ENCODE data around the gene JAG1. TPM values are rescaled to one million over a fixed set of nuclear protein-coding genes. Genes with fewer than 3 reads are reported as not detected.
A peak's percentile ranks its signal among the peaks of the same experiment; 100 is the strongest.

JAG1 gene
- total RNA-seq, 1 experiment from 2014 or later: 176 TPM

DNA sequence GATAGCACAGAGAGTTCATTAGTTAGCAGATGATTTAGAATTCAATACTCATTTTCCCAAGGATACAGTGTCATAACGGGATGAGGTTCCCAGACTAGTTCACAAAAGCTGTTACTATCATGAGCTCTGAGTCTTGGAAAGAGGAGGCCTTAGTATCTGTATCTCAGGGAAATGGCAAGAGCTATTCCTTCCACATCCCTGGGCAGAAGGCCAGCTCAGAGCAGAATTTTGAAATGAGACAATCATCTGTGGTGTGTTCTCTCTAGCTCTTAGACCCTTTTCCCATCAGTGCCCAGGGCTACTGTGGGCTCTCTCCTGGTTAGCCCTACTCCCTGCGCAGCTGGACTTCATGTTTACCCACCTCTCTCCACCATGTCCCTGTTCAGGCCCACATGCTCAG, 64.5 kb downstream of the JAG1 start:
- peaks cover 28% of the 10 kb centered on the region for H3K4me1 ChIP-seq (ENCODE audit: insufficient read depth, low read length)
- no peaks in the 10 kb centered on the region for H4K20me1 ChIP-seq (ENCODE audit: low read length)
- no TSS peak for BruUV-seq (replicated peaks)
- H3K9ac ChIP-seq (ENCODE audit: low read length): no peak overlapping the region
- H3K4me3 ChIP-seq (ENCODE audit: low read length): no peak overlapping the region
- no peak overlapping the region for H2AFZ ChIP-seq (ENCODE audit: low read length)
- H3K9me2 ChIP-seq (replicated peaks; ENCODE audit: low read length): no peaks in the 10 kb centered on the region
- DNase-seq (no peak), ATAC-seq (no peak)
- 0 out of 2 replicates have a peak, but pooled peaks cover 6% of the 10 kb centered on the region for H3K79me2 ChIP-seq (ENCODE audit: low read length)
- H3K36me3 ChIP-seq (ENCODE audit: low read depth, low read length): no peaks in the 10 kb centered on the region
- peaks cover 4% of the 10 kb centered on the region for H3F3A ChIP-seq (ENCODE audit: low read length, unreplicated experiment)
- H3K27ac ChIP-seq (ENCODE audit: low read length): 0 out of 2 replicates have a peak overlapping the region, but pooled peaks have one; percentile 3
- TF ChIP-seq, protein P1, sequence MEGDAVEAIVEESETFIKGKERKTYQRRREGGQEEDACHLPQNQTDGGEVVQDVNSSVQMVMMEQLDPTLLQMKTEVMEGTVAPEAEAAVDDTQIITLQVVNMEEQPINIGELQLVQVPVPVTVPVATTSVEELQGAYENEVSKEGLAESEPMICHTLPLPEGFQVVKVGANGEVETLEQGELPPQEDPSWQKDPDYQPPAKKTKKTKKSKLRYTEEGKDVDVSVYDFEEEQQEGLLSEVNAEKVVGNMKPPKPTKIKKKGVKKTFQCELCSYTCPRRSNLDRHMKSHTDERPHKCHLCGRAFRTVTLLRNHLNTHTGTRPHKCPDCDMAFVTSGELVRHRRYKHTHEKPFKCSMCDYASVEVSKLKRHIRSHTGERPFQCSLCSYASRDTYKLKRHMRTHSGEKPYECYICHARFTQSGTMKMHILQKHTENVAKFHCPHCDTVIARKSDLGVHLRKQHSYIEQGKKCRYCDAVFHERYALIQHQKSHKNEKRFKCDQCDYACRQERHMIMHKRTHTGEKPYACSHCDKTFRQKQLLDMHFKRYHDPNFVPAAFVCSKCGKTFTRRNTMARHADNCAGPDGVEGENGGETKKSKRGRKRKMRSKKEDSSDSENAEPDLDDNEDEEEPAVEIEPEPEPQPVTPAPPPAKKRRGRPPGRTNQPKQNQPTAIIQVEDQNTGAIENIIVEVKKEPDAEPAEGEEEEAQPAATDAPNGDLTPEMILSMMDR (conservative IDR thresholded peaks at IDR 0.05; ENCODE audit: low read depth, low read length): no peak
- no peak for TF ChIP-seq EZH2 (IDR thresholded peaks at IDR 0.05; ENCODE audit: low read length, unreplicated experiment)
- TF ChIP-seq EZH2phosphoT487 (IDR thresholded peaks at IDR 0.05; ENCODE audit: borderline replicate concordance, low read length): no peak
- ChIA-PET CTCF (no interaction called here), POLR2A (ENCODE audit: unreplicated experiment) (interaction anchor here (0.7 kb wide), 1 partner anchor 857 kb away, joined by 4 read pairs; no protein-coding TSS in a partner anchor)
- no peak overlapping the region for H3K4me2 ChIP-seq (ENCODE audit: low read length)
- intact Hi-C loops (cut with micrococcal nuclease): no loop called here
- H3K9me3 ChIP-seq (ENCODE audit: low read length): no peaks in the 10 kb centered on the region
- no peaks in the 10 kb centered on the region for H3K27me3 ChIP-seq (ENCODE audit: low read length)

- Histone ChIP-seq H3K27ac (ENCODE audit: low read length) (peak overlapping the region; percentile 97), H3K4me2 (ENCODE audit: low read length) (peak overlapping the region; percentile 75), H3K9ac (ENCODE audit: low read length) (peak overlapping the region; percentile 86), H3K4me3 (ENCODE audit: low read length) (no peak overlapping the region; the same call in 1 of the 2 replicates), H3K9me2 (replicated peaks; ENCODE audit: low read length) (no peaks in the 10 kb centered on the region), H4K20me1 (ENCODE audit: low read length) (no peaks in the 10 kb centered on the region), H3K4me1 (ENCODE audit: insufficient read depth, low read length) (peaks cover 39% of the 10 kb centered on the region), H2AFZ (ENCODE audit: low read length) (no peak overlapping the region), H3K79me2 (ENCODE audit: low read length) (0 out of 2 replicates have a peak, but pooled peaks cover 7% of the 10 kb centered on the region), H3K36me3 (ENCODE audit: low read depth, low read length) (peaks cover 16% of the 10 kb centered on the region), H3K27me3 (ENCODE audit: low read length) (no peaks in the 10 kb centered on the region), H3F3A (ENCODE audit: low read length, unreplicated experiment) (peaks cover 4% of the 10 kb centered on the region), H3K9me3 (ENCODE audit: low read length) (no peaks in the 10 kb centered on the region)
- TF ChIP-seq, protein P1 (conservative IDR thresholded peaks at IDR 0.05; ENCODE audit: low read depth, low read length): no peak
- TF ChIP-seq EZH2 (IDR thresholded peaks at IDR 0.05; ENCODE audit: low read length, unreplicated experiment) (no peak), EZH2phosphoT487 (IDR thresholded peaks at IDR 0.05; ENCODE audit: borderline replicate concordance, low read length) (no peak)
- ChIA-PET CTCF (interaction anchor here (1.2 kb wide), 1 partner anchor 51 kb away, joined by 3 read pairs; no protein-coding TSS in a partner anchor), POLR2A (ENCODE audit: unreplicated experiment) (interaction anchor here (0.6 kb wide), 1 partner anchor 9 kb away, joined by 3 read pairs; no protein-coding TSS in a partner anchor)
- BruUV-seq (replicated peaks): no TSS peak
- intact Hi-C loops (cut with micrococcal nuclease): no loop called here
- ATAC-seq: no peak
- no peak for DNase-seq
These were observed 68.1 kb downstream of the JAG1 start for GRCh38 chr20:10605547-10606195.

Measured in PC-3 (cell line).